Thyroid gland (tissue), 4 donors: Measurements from ENCODE around the gene FOXN3.

Experiments
- POLR2A ChIP-seq, 2 donors: fragments of 450-650 bp; IDR thresholded peaks; one replicate each; pipeline ENCODE4 v1.6.1; 2017; ENCODE audit warnings: antibody characterized with exemption in 2 of 2, mild to moderate bottlenecking in 2 of 2, moderate library complexity in 1 of 2
- TF ChIP-seq, protein P1 (sequence below), 6 experiments: fragments of 200-600 bp in 3 of 6; fragments of 450-650 bp in 3 of 6; sonication (generic) in 3 of 6; IDR thresholded peaks; one replicate each; pipeline ENCODE4 v1.5.1; 2016 to 2019; ENCODE audit warnings: antibody characterized with exemption in 6 of 6, mild to moderate bottlenecking in 2 of 6, inconsistent platforms in 1 of 6, moderate library complexity in 1 of 6

GRCh38 chr14:89454996-89455395 lies 38.0 kb upstream of the FOXN3 start:
- TF ChIP-seq, protein P1, sequence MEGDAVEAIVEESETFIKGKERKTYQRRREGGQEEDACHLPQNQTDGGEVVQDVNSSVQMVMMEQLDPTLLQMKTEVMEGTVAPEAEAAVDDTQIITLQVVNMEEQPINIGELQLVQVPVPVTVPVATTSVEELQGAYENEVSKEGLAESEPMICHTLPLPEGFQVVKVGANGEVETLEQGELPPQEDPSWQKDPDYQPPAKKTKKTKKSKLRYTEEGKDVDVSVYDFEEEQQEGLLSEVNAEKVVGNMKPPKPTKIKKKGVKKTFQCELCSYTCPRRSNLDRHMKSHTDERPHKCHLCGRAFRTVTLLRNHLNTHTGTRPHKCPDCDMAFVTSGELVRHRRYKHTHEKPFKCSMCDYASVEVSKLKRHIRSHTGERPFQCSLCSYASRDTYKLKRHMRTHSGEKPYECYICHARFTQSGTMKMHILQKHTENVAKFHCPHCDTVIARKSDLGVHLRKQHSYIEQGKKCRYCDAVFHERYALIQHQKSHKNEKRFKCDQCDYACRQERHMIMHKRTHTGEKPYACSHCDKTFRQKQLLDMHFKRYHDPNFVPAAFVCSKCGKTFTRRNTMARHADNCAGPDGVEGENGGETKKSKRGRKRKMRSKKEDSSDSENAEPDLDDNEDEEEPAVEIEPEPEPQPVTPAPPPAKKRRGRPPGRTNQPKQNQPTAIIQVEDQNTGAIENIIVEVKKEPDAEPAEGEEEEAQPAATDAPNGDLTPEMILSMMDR (IDR thresholded peaks at IDR 0.05), result no peak
- TF ChIP-seq POLR2A (IDR thresholded peaks at IDR 0.05), result no peak
